Measurements from ENCODE around the gene HADH.

DNA sequence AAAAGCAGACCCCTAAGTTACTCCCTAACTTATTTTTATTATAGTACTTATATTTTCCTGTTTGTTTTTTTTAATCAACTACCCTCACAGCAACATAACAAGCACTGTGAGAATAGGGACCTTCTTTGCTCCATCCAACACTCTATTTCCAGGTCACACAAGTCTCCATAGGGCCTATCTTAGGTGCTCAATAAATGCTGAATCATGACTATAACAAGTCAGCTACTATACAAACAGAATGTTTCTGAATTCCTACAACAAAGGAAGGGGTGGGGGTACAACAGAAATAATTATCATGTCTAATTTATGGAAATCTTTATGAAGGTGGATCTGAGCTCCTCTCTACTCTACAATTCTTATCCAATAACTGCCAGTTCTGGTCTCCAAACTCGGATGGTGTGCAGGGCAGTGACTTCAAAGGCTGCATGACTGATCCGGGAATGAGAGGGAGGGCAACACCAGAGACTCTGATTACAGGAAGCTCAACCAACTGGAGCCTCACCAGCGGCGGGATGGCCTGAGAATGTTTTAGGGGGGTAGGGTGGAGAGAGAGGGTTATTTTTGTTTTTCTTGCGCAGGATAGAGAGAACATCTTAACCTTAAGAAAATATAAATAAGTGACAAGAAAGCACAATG, 71.1 kb downstream of the HADH start:
- TF ChIP-seq FOXM1 (IDR thresholded peaks at IDR 0.05; ENCODE audit: borderline replicate concordance, low read depth): no peak
- TF ChIP-seq, protein P1, sequence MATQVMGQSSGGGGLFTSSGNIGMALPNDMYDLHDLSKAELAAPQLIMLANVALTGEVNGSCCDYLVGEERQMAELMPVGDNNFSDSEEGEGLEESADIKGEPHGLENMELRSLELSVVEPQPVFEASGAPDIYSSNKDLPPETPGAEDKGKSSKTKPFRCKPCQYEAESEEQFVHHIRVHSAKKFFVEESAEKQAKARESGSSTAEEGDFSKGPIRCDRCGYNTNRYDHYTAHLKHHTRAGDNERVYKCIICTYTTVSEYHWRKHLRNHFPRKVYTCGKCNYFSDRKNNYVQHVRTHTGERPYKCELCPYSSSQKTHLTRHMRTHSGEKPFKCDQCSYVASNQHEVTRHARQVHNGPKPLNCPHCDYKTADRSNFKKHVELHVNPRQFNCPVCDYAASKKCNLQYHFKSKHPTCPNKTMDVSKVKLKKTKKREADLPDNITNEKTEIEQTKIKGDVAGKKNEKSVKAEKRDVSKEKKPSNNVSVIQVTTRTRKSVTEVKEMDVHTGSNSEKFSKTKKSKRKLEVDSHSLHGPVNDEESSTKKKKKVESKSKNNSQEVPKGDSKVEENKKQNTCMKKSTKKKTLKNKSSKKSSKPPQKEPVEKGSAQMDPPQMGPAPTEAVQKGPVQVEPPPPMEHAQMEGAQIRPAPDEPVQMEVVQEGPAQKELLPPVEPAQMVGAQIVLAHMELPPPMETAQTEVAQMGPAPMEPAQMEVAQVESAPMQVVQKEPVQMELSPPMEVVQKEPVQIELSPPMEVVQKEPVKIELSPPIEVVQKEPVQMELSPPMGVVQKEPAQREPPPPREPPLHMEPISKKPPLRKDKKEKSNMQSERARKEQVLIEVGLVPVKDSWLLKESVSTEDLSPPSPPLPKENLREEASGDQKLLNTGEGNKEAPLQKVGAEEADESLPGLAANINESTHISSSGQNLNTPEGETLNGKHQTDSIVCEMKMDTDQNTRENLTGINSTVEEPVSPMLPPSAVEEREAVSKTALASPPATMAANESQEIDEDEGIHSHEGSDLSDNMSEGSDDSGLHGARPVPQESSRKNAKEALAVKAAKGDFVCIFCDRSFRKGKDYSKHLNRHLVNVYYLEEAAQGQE (IDR thresholded peaks at IDR 0.05; ENCODE audit: low read depth): no peak
- no peak for TF ChIP-seq EP300 (IDR thresholded peaks at IDR 0.05; ENCODE audit: borderline replicate concordance)
- TF ChIP-seq, protein P2, sequence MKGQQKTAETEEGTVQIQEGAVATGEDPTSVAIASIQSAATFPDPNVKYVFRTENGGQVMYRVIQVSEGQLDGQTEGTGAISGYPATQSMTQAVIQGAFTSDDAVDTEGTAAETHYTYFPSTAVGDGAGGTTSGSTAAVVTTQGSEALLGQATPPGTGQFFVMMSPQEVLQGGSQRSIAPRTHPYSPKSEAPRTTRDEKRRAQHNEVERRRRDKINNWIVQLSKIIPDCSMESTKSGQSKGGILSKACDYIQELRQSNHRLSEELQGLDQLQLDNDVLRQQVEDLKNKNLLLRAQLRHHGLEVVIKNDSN (IDR thresholded peaks at IDR 0.05): no peak
- no peak for TF ChIP-seq RAD21 (IDR thresholded peaks at IDR 0.05; ENCODE audit: low read depth)
- no peak for TF ChIP-seq YY1 (IDR thresholded peaks at IDR 0.05; ENCODE audit: low read depth)
- TF ChIP-seq NFIC (IDR thresholded peaks at IDR 0.05): no peak
- TF ChIP-seq CREB1 (IDR thresholded peaks at IDR 0.05; ENCODE audit: low read depth): no peak
- TF ChIP-seq TEAD4 (IDR thresholded peaks at IDR 0.05): no peak
- TF ChIP-seq TCF12 (IDR thresholded peaks at IDR 0.05; ENCODE audit: low read depth): no peak

Data from Ishikawa (cell line).